Stimulated activated CD4-positive, alpha-beta T cell treated with anti-CD3 and anti-CD28 coated beads, Interleukin-1b, Interleukin-23, amount 100 ng/mL, for 1 hour (primary cell): ENCODE results near the gene S100A1.
"Not testable (repeated sequence)": the region's sequence is repeated elsewhere in the genome, so short reads cannot be mapped to it uniquely, and the experiment has no call there.

Source experiments
- DNase-seq, 2 donors: peaks; one replicate each; pipeline ENCODE4 v3.0.0-alpha.2; 2020; ENCODE audit warnings: low read depth in 2 of 2

The S100A1 gene

GRCh38 chr1:153627715-153628626 lies at the start of gene S100A1:
Gene S100A1, plus strand, starts transcription at chr1:153628434. Its CDS starts 2,088 bp downstream, at chr1:153630522.
- no peak for DNase-seq

- DNase-seq = no peak
Observed at GRCh38 chr1:153578490-153578889, 49.7 kb upstream of the S100A1 start.

GRCh38 chr1:153578936-153579335 lies 49.3 kb upstream of the S100A1 start:
- no peak for DNase-seq

GRCh38 chr1:153582836-153583235 lies 45.4 kb upstream of the S100A1 start:
- DNase-seq = not testable (repeated sequence)

- DNase-seq = not testable (repeated sequence)
Observed at GRCh38 chr1:153583514-153583913, 44.7 kb upstream of the S100A1 start.

GRCh38 chr1:153583976-153584375 lies 44.3 kb upstream of the S100A1 start:
- DNase-seq = no peak

GRCh38 chr1:153585006-153585405 lies 43.2 kb upstream of the S100A1 start:
- no peak for DNase-seq

- DNase-seq = no peak
Observed at GRCh38 chr1:153586347-153586746, 41.9 kb upstream of the S100A1 start.

GRCh38 chr1:153587314-153587713 lies 40.9 kb upstream of the S100A1 start:
- DNase-seq = no peak

GRCh38 chr1:153588033-153588432 lies 40.2 kb upstream of the S100A1 start:
- DNase-seq = not testable (repeated sequence)

- DNase-seq = no peak
Observed at GRCh38 chr1:153588482-153588881, 39.8 kb upstream of the S100A1 start.

GRCh38 chr1:153592748-153593147 lies 35.5 kb upstream of the S100A1 start:
- DNase-seq = no peak

- no peak for DNase-seq
Observed at GRCh38 chr1:153597206-153597605, 31.0 kb upstream of the S100A1 start.

- no peak for DNase-seq
Observed at GRCh38 chr1:153598309-153599172, 29.7 kb upstream of the S100A1 start.

GRCh38 chr1:153599847-153600246 lies 28.4 kb upstream of the S100A1 start:
- no peak for DNase-seq

GRCh38 chr1:153602749-153603148 lies 25.5 kb upstream of the S100A1 start:
- no peak for DNase-seq

GRCh38 chr1:153606194-153606593 lies 22.0 kb upstream of the S100A1 start:
- no peak for DNase-seq

- DNase-seq = no peak
Observed at GRCh38 chr1:153607381-153607780, 20.9 kb upstream of the S100A1 start.

- no peak for DNase-seq
Observed at GRCh38 chr1:153608089-153608682, 20.0 kb upstream of the S100A1 start.

GRCh38 chr1:153608742-153609584 lies 19.3 kb upstream of the S100A1 start:
- DNase-seq = no peak

GRCh38 chr1:153609585-153609907 lies 18.7 kb upstream of the S100A1 start:
- DNase-seq = no peak
